Esophagus muscularis mucosa (tissue), 3 donors: ENCODE data around the gene MED29.

ENCODE experiments used
- CTCF ChIP-seq, 3 experiments: fragments of 200-600 bp in 2 of 3; fragments of 450-650 bp in 1 of 3; sonication (generic) in 2 of 3; IDR thresholded peaks; one replicate each; pipeline ENCODE4 v1.5.1; 2017 to 2019; ENCODE audit warnings: antibody characterized with exemption in 3 of 3, mild to moderate bottlenecking in 2 of 3, moderate library complexity in 1 of 3
- EP300 ChIP-seq: sonication (generic); formaldehyde crosslinking; IDR thresholded peaks from one replicate; pipeline ENCODE4 v1.6.1; 2017; ENCODE audit warnings: antibody characterized with exemption

- TF ChIP-seq CTCF (IDR thresholded peaks at IDR 0.05) (no peak), EP300 (no peak)
Measured at GRCh38 chr19:39413272-39413910, 22.2 kb downstream of the MED29 start.
